Measurements from ENCODE around the gene ZBTB25. TPM values are rescaled to one million over a fixed set of nuclear protein-coding genes. Genes with fewer than 3 reads are reported as not detected.

Gene ZBTB25
- polyA plus RNA-seq, 3 donors, result 3.2 to 8.7 (median 3.9) TPM

DNA sequence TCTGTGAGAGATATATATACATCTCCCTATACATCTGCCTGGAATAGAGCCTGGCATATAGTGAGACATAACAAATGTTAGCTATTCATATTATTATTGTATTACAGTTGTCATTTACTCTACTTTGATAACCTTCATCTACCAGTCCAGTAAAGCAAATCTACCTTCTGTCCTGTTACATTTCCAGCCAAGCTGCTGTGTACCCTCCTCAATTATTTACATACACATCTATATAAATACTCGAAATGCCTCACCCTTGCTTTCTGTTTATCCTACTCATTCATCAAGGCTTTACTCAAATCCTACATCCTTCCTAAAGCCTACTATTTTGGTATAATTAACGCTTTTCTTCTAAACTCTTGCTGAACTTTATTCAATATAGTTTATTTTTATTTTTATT lies 9.6 kb upstream of the ZBTB25 start:
- Mint-ChIP-seq H3K36me3 (peaks cover 0 to 4% of the 10 kb centered on the region in 2 donors), H3K27ac (no peak overlapping the region)
- no peak for DNase-seq

DNA sequence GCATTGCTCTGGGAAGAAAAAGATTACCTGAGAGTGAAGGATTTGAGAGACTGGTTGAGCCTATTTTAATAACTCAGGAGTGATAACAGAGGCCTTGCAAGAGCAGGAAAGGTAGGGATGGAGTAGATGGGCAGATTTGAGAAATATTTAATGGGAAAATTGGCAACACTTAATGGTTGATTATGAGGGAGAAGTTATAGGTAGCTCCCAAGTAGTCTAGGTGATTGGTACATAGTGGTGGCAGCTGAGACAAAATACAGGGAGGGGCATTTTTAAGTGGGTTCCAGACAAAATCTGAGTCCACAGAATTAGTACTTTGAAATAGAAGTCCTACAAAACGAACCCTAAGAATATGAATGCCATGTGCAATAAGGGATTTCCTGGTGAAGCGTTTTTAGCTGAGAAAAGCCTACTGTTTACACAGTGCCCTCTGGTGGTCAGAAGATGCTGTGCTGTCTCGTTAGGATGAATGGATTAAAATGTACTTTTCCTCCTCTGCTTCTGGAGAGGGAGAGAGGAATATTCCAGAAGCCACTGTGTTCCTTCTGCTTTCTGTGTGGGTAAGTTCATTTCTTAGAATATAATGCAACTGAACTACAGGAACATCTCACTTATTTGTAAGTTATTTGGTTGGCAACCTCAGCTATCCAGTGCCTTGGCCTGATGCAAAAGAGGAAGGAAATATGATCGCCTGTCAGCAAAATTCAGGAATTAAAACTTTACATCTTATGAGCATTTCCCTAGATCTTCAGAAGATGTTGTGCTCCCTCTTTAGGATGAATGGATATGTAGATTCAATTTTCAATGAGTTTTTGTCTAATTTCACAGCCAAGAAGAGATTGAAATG lies 7.4 kb upstream of the ZBTB25 start:
- Histone ChIP-seq H3K27ac (ENCODE audit: low read depth in 1 of 2, low read length in 2 of 2) (peak overlapping the region in 1 of 2 donors; percentile 34), H3K9me3 (replicated peaks in 1 of 2; ENCODE audit: control insufficient read depth in 1 of 2, insufficient read depth in 1 of 2, low read length in 2 of 2) (no peaks in the 10 kb centered on the region), H3K36me3 (replicated peaks in 1 of 2; ENCODE audit: control insufficient read depth in 1 of 2, insufficient read depth in 2 of 2, low read length in 2 of 2) (no peaks in the 10 kb centered on the region), H3K4me2 (replicated peaks; ENCODE audit: extremely low read depth, low read length, poor library complexity, severe bottlenecking) (peak overlapping the region; percentile 55), H4K20me1 (ENCODE audit: insufficient read depth, low read length) (peaks cover 100% of the 10 kb centered on the region), H2AFZ (ENCODE audit: insufficient read depth, low read depth, low read length, poor library complexity, severe bottlenecking) (no peak overlapping the region), H3K4me1 (ENCODE audit: control insufficient read depth in 1 of 2, insufficient read depth in 2 of 2, low read length in 2 of 2) (peaks cover 50 to 57% of the 10 kb centered on the region in 2 donors), H3K27me3 (ENCODE audit: control insufficient read depth in 2 of 2, insufficient read depth in 2 of 2, low read length in 2 of 2) (no peaks in the 10 kb centered on the region), H3K9ac (ENCODE audit: insufficient read depth, low read length, poor library complexity, severe bottlenecking) (no peak overlapping the region), H3K79me2 (ENCODE audit: insufficient read depth, low read length) (peaks cover 98% of the 10 kb centered on the region), H3K4me3 (replicated peaks in 1 of 3; ENCODE audit: low read depth in 2 of 3, low read length in 3 of 3) (peak overlapping the region in 1 of 3 experiments; percentile 36)
- peaks cover 0 to 2% (median 2%) of the 10 kb centered on the region in 3 donors for H3K27me3 Mint-ChIP-seq (ENCODE audit: low read depth in 3 of 3)
- TF ChIP-seq, protein P1, sequence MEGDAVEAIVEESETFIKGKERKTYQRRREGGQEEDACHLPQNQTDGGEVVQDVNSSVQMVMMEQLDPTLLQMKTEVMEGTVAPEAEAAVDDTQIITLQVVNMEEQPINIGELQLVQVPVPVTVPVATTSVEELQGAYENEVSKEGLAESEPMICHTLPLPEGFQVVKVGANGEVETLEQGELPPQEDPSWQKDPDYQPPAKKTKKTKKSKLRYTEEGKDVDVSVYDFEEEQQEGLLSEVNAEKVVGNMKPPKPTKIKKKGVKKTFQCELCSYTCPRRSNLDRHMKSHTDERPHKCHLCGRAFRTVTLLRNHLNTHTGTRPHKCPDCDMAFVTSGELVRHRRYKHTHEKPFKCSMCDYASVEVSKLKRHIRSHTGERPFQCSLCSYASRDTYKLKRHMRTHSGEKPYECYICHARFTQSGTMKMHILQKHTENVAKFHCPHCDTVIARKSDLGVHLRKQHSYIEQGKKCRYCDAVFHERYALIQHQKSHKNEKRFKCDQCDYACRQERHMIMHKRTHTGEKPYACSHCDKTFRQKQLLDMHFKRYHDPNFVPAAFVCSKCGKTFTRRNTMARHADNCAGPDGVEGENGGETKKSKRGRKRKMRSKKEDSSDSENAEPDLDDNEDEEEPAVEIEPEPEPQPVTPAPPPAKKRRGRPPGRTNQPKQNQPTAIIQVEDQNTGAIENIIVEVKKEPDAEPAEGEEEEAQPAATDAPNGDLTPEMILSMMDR (IDR thresholded peaks at IDR 0.05), result peak; percentile 94
- H3K4me3 Mint-ChIP-seq, result peak overlapping the region in 1 of 2 donors; percentile 57
- H3K27ac Mint-ChIP-seq, result peak overlapping the region; percentile 41 to 85 (median 55)
- peaks cover 0 to 2% of the 10 kb centered on the region in 2 donors for H3K36me3 Mint-ChIP-seq
- H3K9me3 Mint-ChIP-seq, result no peaks in the 10 kb centered on the region
- peaks cover 57% of the 10 kb centered on the region for H3K4me1 Mint-ChIP-seq
- intact Hi-C loops (cut with micrococcal nuclease), result loop anchor here in 1 of 2 donors (2.0 kb wide), 1 partner anchor 80 kb away; no protein-coding TSS in a partner anchor
- 0% methylated on average over 1 of the region's 4 CpGs for WGBS (ENCODE audit: insufficient coverage)
- DNase-seq, result peak; percentile 65 to 75 (median 75)

More for the DNA sequence above, 9.6 kb upstream of the ZBTB25 start:
- no peak overlapping the region for H3K4me3 Mint-ChIP-seq
- intact Hi-C loops (cut with micrococcal nuclease), result no loop called here
- Histone ChIP-seq H4K20me1 (ENCODE audit: insufficient read depth, low read length) (peaks cover 100% of the 10 kb centered on the region), H3K4me2 (replicated peaks; ENCODE audit: extremely low read depth, low read length, poor library complexity, severe bottlenecking) (no peak overlapping the region), H3K4me3 (replicated peaks in 1 of 3; ENCODE audit: low read depth in 2 of 3, low read length in 3 of 3) (no peak overlapping the region), H3K9me3 (replicated peaks in 1 of 2; ENCODE audit: control insufficient read depth in 1 of 2, insufficient read depth in 1 of 2, low read length in 2 of 2) (no peaks in the 10 kb centered on the region), H3K36me3 (replicated peaks in 1 of 2; ENCODE audit: control insufficient read depth in 1 of 2, insufficient read depth in 2 of 2, low read length in 2 of 2) (no peaks in the 10 kb centered on the region), H3K27ac (ENCODE audit: low read depth in 1 of 2, low read length in 2 of 2) (no peak overlapping the region), H3K79me2 (ENCODE audit: insufficient read depth, low read length) (peaks cover 98% of the 10 kb centered on the region), H3K4me1 (ENCODE audit: control insufficient read depth in 1 of 2, insufficient read depth in 2 of 2, low read length in 2 of 2) (peaks cover 29 to 35% of the 10 kb centered on the region in 2 donors), H3K9ac (ENCODE audit: insufficient read depth, low read length, poor library complexity, severe bottlenecking) (no peak overlapping the region), H3K27me3 (ENCODE audit: control insufficient read depth in 2 of 2, insufficient read depth in 2 of 2, low read length in 2 of 2) (no peaks in the 10 kb centered on the region), H2AFZ (ENCODE audit: insufficient read depth, low read depth, low read length, poor library complexity, severe bottlenecking) (no peak overlapping the region)
- H3K27me3 Mint-ChIP-seq (ENCODE audit: low read depth in 3 of 3), result peaks cover 0 to 2% (median 2%) of the 10 kb centered on the region in 3 donors
- TF ChIP-seq, protein P1 (IDR thresholded peaks at IDR 0.05), result no peak
- WGBS (ENCODE audit: insufficient coverage), result 100% methylated on average over 1 of the region's 2 CpGs
- peaks cover 35% of the 10 kb centered on the region for H3K4me1 Mint-ChIP-seq
- no peaks in the 10 kb centered on the region for H3K9me3 Mint-ChIP-seq

Data from CD14-positive monocyte (primary cell).